ENCODE measurements around the gene SPG7.

GRCh38 chr16:89511374-89511773 lies 3.2 kb downstream of the SPG7 start:
- TF ChIP-seq CTCF (IDR thresholded peaks at IDR 0.05) = no peak
- TF ChIP-seq POLR2A (IDR thresholded peaks at IDR 0.05) = no peak
